SJSA1 (cell line): ENCODE measurements around the gene DYNC2H1. TPM values are rescaled to one million over a fixed set of nuclear protein-coding genes. Genes with fewer than 3 reads are reported as not detected.
A peak's percentile ranks its signal among the peaks of the same experiment; 100 is the strongest.

ENCODE experiments used
- DNase-seq, 2 experiments: peaks; one replicate each; pipeline ENCODE4 v3.0.0-alpha.2; 2015 to 2020; ENCODE audit warnings: low spot score in 2 of 2, low read depth in 1 of 2
- H3K27ac ChIP-seq: fragments of 250-450 bp; sonication (Bioruptor Pico); 2 replicates; pipeline ENCODE4 v1.5.1; 2020; ENCODE audit warnings: mild to moderate bottlenecking, moderate library complexity
- H3K27me3 ChIP-seq: fragments of 250-450 bp; sonication (Bioruptor Pico); replicated peaks from 2 replicates; pipeline ENCODE4 v1.5.1; 2020; ENCODE audit warnings: mild to moderate bottlenecking, moderate library complexity
- H3K36me3 ChIP-seq: fragments of 250-450 bp; sonication (Bioruptor Pico); 2 replicates; pipeline ENCODE4 v1.5.1; 2020; ENCODE audit warnings: mild to moderate bottlenecking
- H3K4me1 ChIP-seq: fragments of 250-450 bp; sonication (Bioruptor Pico); replicated peaks from 2 replicates; pipeline ENCODE4 v1.6.1; 2021; ENCODE audit warnings: mild to moderate bottlenecking
- H3K4me3 ChIP-seq: fragments of 250-450 bp; sonication (Bioruptor Pico); 2 replicates; pipeline ENCODE4 v1.5.1; 2020; ENCODE audit warnings: mild to moderate bottlenecking
- H3K9me3 ChIP-seq: fragments of 250-450 bp; sonication (Bioruptor Pico); replicated peaks from 2 replicates; pipeline ENCODE4 v1.5.1; 2020; ENCODE audit warnings: mild to moderate bottlenecking
- total RNA-seq: library from RNA; depleted of rRNA; stranded (reverse); fragments of >200 nt; shearing (Covaris generic); gene quantifications from 2 replicates; pipeline ENCODE4 v1.2.3, GENCODE V29; 2014

DYNC2H1 gene
- total RNA-seq, 1 experiment from 2014 or later, result 2.2 TPM

- H3K27ac ChIP-seq, result no peak overlapping the region
- DNase-seq, result no peak
- no peaks in the 10 kb centered on the region for H3K9me3 ChIP-seq
- H3K27me3 ChIP-seq, result no peaks in the 10 kb centered on the region
- H3K4me1 ChIP-seq, result no peaks in the 10 kb centered on the region
- no peak overlapping the region for H3K4me3 ChIP-seq
- H3K36me3 ChIP-seq, result no peaks in the 10 kb centered on the region
These were observed 270.8 kb downstream of the DYNC2H1 start for GRCh38 chr11:103380031-103380430.

- Histone ChIP-seq H3K27me3 (no peaks in the 10 kb centered on the region), H3K4me1 (no peaks in the 10 kb centered on the region), H3K27ac (no peak overlapping the region), H3K36me3 (no peaks in the 10 kb centered on the region), H3K9me3 (no peaks in the 10 kb centered on the region), H3K4me3 (no peak overlapping the region)
- DNase-seq, result no peak
These were observed 275.4 kb downstream of the DYNC2H1 start for GRCh38 chr11:103384652-103385051.

- Histone ChIP-seq H3K36me3 (no peaks in the 10 kb centered on the region), H3K4me3 (no peak overlapping the region), H3K27ac (peak overlapping the region; percentile 42; the same call in 1 of the 2 replicates), H3K9me3 (no peaks in the 10 kb centered on the region), H3K4me1 (peaks cover 12% of the 10 kb centered on the region; the same call in 1 of the 2 replicates), H3K27me3 (no peaks in the 10 kb centered on the region)
- DNase-seq, result no peak
These were observed 286.4 kb downstream of the DYNC2H1 start for GRCh38 chr11:103395612-103396011.

GRCh38 chr11:103396237-103396636 lies 287.0 kb downstream of the DYNC2H1 start:
- Histone ChIP-seq H3K27me3 (no peaks in the 10 kb centered on the region), H3K4me1 (peaks cover 12% of the 10 kb centered on the region; the same call in 1 of the 2 replicates), H3K27ac (peak overlapping the region; percentile 42), H3K36me3 (no peaks in the 10 kb centered on the region), H3K4me3 (no peak overlapping the region), H3K9me3 (no peaks in the 10 kb centered on the region)
- DNase-seq, result peak in 1 of 2 experiments; percentile 22

GRCh38 chr11:103397369-103397768 lies 288.1 kb downstream of the DYNC2H1 start:
- Histone ChIP-seq H3K9me3 (no peaks in the 10 kb centered on the region), H3K4me1 (peaks cover 12% of the 10 kb centered on the region; the same call in 1 of the 2 replicates), H3K4me3 (no peak overlapping the region), H3K36me3 (no peaks in the 10 kb centered on the region), H3K27me3 (no peaks in the 10 kb centered on the region), H3K27ac (no peak overlapping the region)
- no peak for DNase-seq

- no peak overlapping the region for H3K27ac ChIP-seq
- H3K4me1 ChIP-seq, result peaks cover 12% of the 10 kb centered on the region; the same call in 1 of the 2 replicates
- H3K27me3 ChIP-seq, result no peaks in the 10 kb centered on the region
- no peak overlapping the region for H3K4me3 ChIP-seq
- DNase-seq, result no peak
- no peaks in the 10 kb centered on the region for H3K36me3 ChIP-seq
- H3K9me3 ChIP-seq, result no peaks in the 10 kb centered on the region
These were observed 289.6 kb downstream of the DYNC2H1 start for GRCh38 chr11:103398829-103399228.

- Histone ChIP-seq H3K27ac (no peak overlapping the region), H3K36me3 (no peaks in the 10 kb centered on the region), H3K4me1 (no peaks in the 10 kb centered on the region), H3K27me3 (no peaks in the 10 kb centered on the region), H3K9me3 (no peaks in the 10 kb centered on the region), H3K4me3 (no peak overlapping the region)
- DNase-seq, result no peak
These were observed 297.1 kb downstream of the DYNC2H1 start for GRCh38 chr11:103406357-103406756.

- H3K9me3 ChIP-seq, result no peaks in the 10 kb centered on the region
- H3K27ac ChIP-seq, result no peak overlapping the region
- no peak for DNase-seq
- H3K4me3 ChIP-seq, result no peak overlapping the region
- H3K36me3 ChIP-seq, result no peaks in the 10 kb centered on the region
- no peaks in the 10 kb centered on the region for H3K27me3 ChIP-seq
- no peaks in the 10 kb centered on the region for H3K4me1 ChIP-seq
These were observed 298.4 kb downstream of the DYNC2H1 start for GRCh38 chr11:103407641-103408040.

GRCh38 chr11:103413266-103413888 lies 304.2 kb downstream of the DYNC2H1 start:
- Histone ChIP-seq H3K4me1 (no peaks in the 10 kb centered on the region), H3K27ac (no peak overlapping the region), H3K27me3 (no peaks in the 10 kb centered on the region), H3K9me3 (no peaks in the 10 kb centered on the region), H3K4me3 (no peak overlapping the region), H3K36me3 (no peaks in the 10 kb centered on the region)
- DNase-seq, result no peak

GRCh38 chr11:103418014-103418413 lies 308.8 kb downstream of the DYNC2H1 start:
- Histone ChIP-seq H3K4me1 (no peaks in the 10 kb centered on the region), H3K4me3 (no peak overlapping the region), H3K27ac (no peak overlapping the region), H3K27me3 (no peaks in the 10 kb centered on the region), H3K36me3 (no peaks in the 10 kb centered on the region), H3K9me3 (no peaks in the 10 kb centered on the region)
- DNase-seq, result no peak

GRCh38 chr11:103420593-103420992 lies 311.4 kb downstream of the DYNC2H1 start:
- Histone ChIP-seq H3K4me3 (no peak overlapping the region), H3K27me3 (no peaks in the 10 kb centered on the region), H3K27ac (no peak overlapping the region), H3K9me3 (no peaks in the 10 kb centered on the region), H3K4me1 (no peaks in the 10 kb centered on the region), H3K36me3 (no peaks in the 10 kb centered on the region)
- no peak for DNase-seq

- Histone ChIP-seq H3K36me3 (no peaks in the 10 kb centered on the region), H3K9me3 (no peaks in the 10 kb centered on the region), H3K27ac (peak overlapping the region; percentile 65), H3K4me3 (no peak overlapping the region), H3K4me1 (peaks cover 9% of the 10 kb centered on the region), H3K27me3 (no peaks in the 10 kb centered on the region)
- peak in 1 of 2 experiments; percentile 26 for DNase-seq
These were observed 324.3 kb downstream of the DYNC2H1 start for GRCh38 chr11:103433386-103434072.

GRCh38 chr11:103434073-103434411 lies 324.8 kb downstream of the DYNC2H1 start:
- H3K9me3 ChIP-seq, result no peaks in the 10 kb centered on the region
- H3K27ac ChIP-seq, result peak overlapping the region; percentile 65; the same call in 1 of the 2 replicates
- no peaks in the 10 kb centered on the region for H3K27me3 ChIP-seq
- H3K4me1 ChIP-seq, result peaks cover 9% of the 10 kb centered on the region
- no peaks in the 10 kb centered on the region for H3K36me3 ChIP-seq
- no peak overlapping the region for H3K4me3 ChIP-seq
- DNase-seq, result peak in 1 of 2 experiments; percentile 1

- Histone ChIP-seq H3K4me3 (no peak overlapping the region), H3K36me3 (no peaks in the 10 kb centered on the region), H3K9me3 (no peaks in the 10 kb centered on the region), H3K4me1 (peaks cover 9% of the 10 kb centered on the region), H3K27ac (no peak overlapping the region), H3K27me3 (no peaks in the 10 kb centered on the region)
- no peak for DNase-seq
These were observed 327.0 kb downstream of the DYNC2H1 start for GRCh38 chr11:103436131-103436770.
